Mucosa of descending colon (tissue), 3 donors: ENCODE measurements around the gene SCD5. TPM values are rescaled to one million over a fixed set of nuclear protein-coding genes. Genes with fewer than 3 reads are reported as not detected.
A peak's percentile ranks its signal among the peaks of the same experiment; 100 is the strongest.

ENCODE experiments used
- ATAC-seq: fragments of 200-7000 bp; cut with Tn5 transposase; one replicate; pipeline ENCODE4 v1.9.1; 2020; ENCODE audit warnings: mild to moderate bottlenecking, moderate library complexity
- DNase-seq, 3 donors: peaks; one replicate each; pipeline ENCODE4 v3.0.0-alpha.2; 2020
- H3K36me3 ChIP-seq: fragments of 200-600 bp; one replicate; pipeline ENCODE4 v1.8.0; 2021; ENCODE audit warnings: low read depth, mild to moderate bottlenecking
- H3K4me1 ChIP-seq: fragments of 200-600 bp; one replicate; pipeline ENCODE4 v1.8.0; 2021; ENCODE audit warnings: low read depth, mild to moderate bottlenecking
- H3K4me3 ChIP-seq: fragments of 200-600 bp; one replicate; pipeline ENCODE4 v1.8.0; 2021; ENCODE audit warnings: mild to moderate bottlenecking
- H3K9me3 ChIP-seq: fragments of 200-600 bp; one replicate; pipeline ENCODE4 v1.8.0; 2021; ENCODE audit warnings: mild to moderate bottlenecking
- CTCF ChIP-seq: fragments of 200-600 bp; IDR thresholded peaks from one replicate; pipeline ENCODE4 v1.8.0; 2022; ENCODE audit warnings: antibody characterized with exemption, mild to moderate bottlenecking
- intact Hi-C, 2 donors: fragments of 100-400 bp; cut with DNase I in 1 of 2; cut with micrococcal nuclease in 1 of 2; formaldehyde crosslinking; loops; one replicate each; pipeline versions ENCODE4 v1.11.0 to v1.11.1; 2022; cut with DNase I, micrococcal nuclease
- total RNA-seq, 3 donors: library from RNA; stranded (reverse); fragmentation: NEBNext Ultra II Directional in 2 of 3; extraction: Animal tissue kit (Norgen Biotek cat#: 25700) in 2 of 3; gene quantifications; one replicate each; pipeline versions ENCODE4 v1.2.1 to v1.2.4, GENCODE V29; 2021 to 2023
- donor health status: DM: no; HTN: no; CAD: no; lungs with moderate emphysema.
- donor health status: DM: no; HTN: no; CAD: no.
- donor health status: DM: no; HTN: yes; CAD: no.

Gene SCD5
- total RNA-seq, 3 donors from 2014 or later: 1.5 to 19.9 (median 2.8) TPM

GRCh38 chr4:82799006-82799881 lies 648 bp upstream of the SCD5 start:
- no peaks in the 10 kb centered on the region for H3K9me3 ChIP-seq
- no peak for TF ChIP-seq CTCF
- H3K4me1 ChIP-seq: peaks cover 14% of the 10 kb centered on the region
- ATAC-seq (peak; percentile 22), DNase-seq (no peak)
- intact Hi-C loops: no loop called here
- H3K4me3 ChIP-seq: no peak overlapping the region
- no peaks in the 10 kb centered on the region for H3K36me3 ChIP-seq

GRCh38 chr4:82797405-82798111 lies 1.0 kb downstream of the SCD5 start:
- H3K9me3 ChIP-seq: no peaks in the 10 kb centered on the region
- intact Hi-C loops: no loop called here
- DNase-seq (peak in 1 of 3 donors; percentile 44), ATAC-seq (peak; percentile 28)
- no peaks in the 10 kb centered on the region for H3K36me3 ChIP-seq
- H3K4me3 ChIP-seq: no peak overlapping the region
- no peak for TF ChIP-seq CTCF
- peaks cover 14% of the 10 kb centered on the region for H3K4me1 ChIP-seq

- peaks cover 14% of the 10 kb centered on the region for H3K4me1 ChIP-seq
- TF ChIP-seq CTCF: no peak
- no peak for DNase-seq
- H3K9me3 ChIP-seq: no peaks in the 10 kb centered on the region
- ATAC-seq: no peak
- H3K36me3 ChIP-seq: no peaks in the 10 kb centered on the region
- intact Hi-C loops: no loop called here
- H3K4me3 ChIP-seq: no peak overlapping the region
These were observed 1.6 kb downstream of the SCD5 start for GRCh38 chr4:82797040-82797404.

- no peak overlapping the region for H3K4me3 ChIP-seq
- no peaks in the 10 kb centered on the region for H3K36me3 ChIP-seq
- ATAC-seq (no peak), DNase-seq (no peak)
- intact Hi-C loops: no loop called here
- no peak for TF ChIP-seq CTCF
- peaks cover 6% of the 10 kb centered on the region for H3K4me1 ChIP-seq
- no peaks in the 10 kb centered on the region for H3K9me3 ChIP-seq
These were observed 5.5 kb downstream of the SCD5 start for GRCh38 chr4:82792912-82793649.

GRCh38 chr4:82791179-82791578 lies 7.4 kb downstream of the SCD5 start:
- no peak for DNase-seq
- intact Hi-C loops: no loop called here
- Histone ChIP-seq H3K9me3 (no peaks in the 10 kb centered on the region), H3K4me1 (no peaks in the 10 kb centered on the region), H3K4me3 (no peak overlapping the region), H3K36me3 (no peaks in the 10 kb centered on the region)
- no peak for ATAC-seq
- TF ChIP-seq CTCF: no peak
